Mucosa of descending colon (tissue), 3 donors: ENCODE data around the gene ARHGAP10. TPM values are rescaled to one million over a fixed set of nuclear protein-coding genes. Genes with fewer than 3 reads are reported as not detected.

ENCODE experiments used
- ATAC-seq: fragments of 200-7000 bp; cut with Tn5 transposase; one replicate; pipeline ENCODE4 v1.9.1; 2020; ENCODE audit warnings: mild to moderate bottlenecking, moderate library complexity
- DNase-seq, 3 donors: peaks; one replicate each; pipeline ENCODE4 v3.0.0-alpha.2; 2020
- H3K36me3 ChIP-seq: fragments of 200-600 bp; one replicate; pipeline ENCODE4 v1.8.0; 2021; ENCODE audit warnings: low read depth, mild to moderate bottlenecking
- H3K4me1 ChIP-seq: fragments of 200-600 bp; one replicate; pipeline ENCODE4 v1.8.0; 2021; ENCODE audit warnings: low read depth, mild to moderate bottlenecking
- H3K4me3 ChIP-seq: fragments of 200-600 bp; one replicate; pipeline ENCODE4 v1.8.0; 2021; ENCODE audit warnings: mild to moderate bottlenecking
- H3K9me3 ChIP-seq: fragments of 200-600 bp; one replicate; pipeline ENCODE4 v1.8.0; 2021; ENCODE audit warnings: mild to moderate bottlenecking
- CTCF ChIP-seq: fragments of 200-600 bp; IDR thresholded peaks from one replicate; pipeline ENCODE4 v1.8.0; 2022; ENCODE audit warnings: antibody characterized with exemption, mild to moderate bottlenecking
- intact Hi-C, 2 donors: fragments of 100-400 bp; cut with DNase I in 1 of 2; cut with micrococcal nuclease in 1 of 2; formaldehyde crosslinking; loops; one replicate each; pipeline versions ENCODE4 v1.11.0 to v1.11.1; 2022; cut with DNase I, micrococcal nuclease
- total RNA-seq, 3 donors: library from RNA; stranded (reverse); fragmentation: NEBNext Ultra II Directional in 2 of 3; extraction: Animal tissue kit (Norgen Biotek cat#: 25700) in 2 of 3; gene quantifications; one replicate each; pipeline versions ENCODE4 v1.2.1 to v1.2.4, GENCODE V29; 2021 to 2023
- donor health status: DM: no; HTN: no; CAD: no; lungs with moderate emphysema.
- donor health status: DM: no; HTN: no; CAD: no.
- donor health status: DM: no; HTN: yes; CAD: no.

The ARHGAP10 gene
- total RNA-seq, 3 donors from 2014 or later, result 3.0 to 66.6 (median 8.1) TPM

- no peak overlapping the region for H3K4me3 ChIP-seq
- H3K36me3 ChIP-seq, result no peaks in the 10 kb centered on the region
- no peaks in the 10 kb centered on the region for H3K9me3 ChIP-seq
- TF ChIP-seq CTCF, result no peak
- ATAC-seq (peak; percentile 81), DNase-seq (peak in 1 of 3 donors; percentile 42)
- intact Hi-C loops, result no loop called here
- H3K4me1 ChIP-seq, result no peaks in the 10 kb centered on the region
Observed at GRCh38 chr4:147843162-147843561, 111.3 kb downstream of the ARHGAP10 start.

- Histone ChIP-seq H3K9me3 (no peaks in the 10 kb centered on the region), H3K4me1 (no peaks in the 10 kb centered on the region), H3K36me3 (no peaks in the 10 kb centered on the region), H3K4me3 (no peak overlapping the region)
- no peak for TF ChIP-seq CTCF
- intact Hi-C loops, result no loop called here
- no peak for ATAC-seq
- DNase-seq, result no peak
Observed at GRCh38 chr4:147844781-147845180, 112.9 kb downstream of the ARHGAP10 start.

GRCh38 chr4:147846318-147847155 is 114.6 kb downstream of the ARHGAP10 start:
- no peak for TF ChIP-seq CTCF
- Histone ChIP-seq H3K36me3 (no peaks in the 10 kb centered on the region), H3K4me3 (no peak overlapping the region), H3K9me3 (no peaks in the 10 kb centered on the region), H3K4me1 (no peaks in the 10 kb centered on the region)
- intact Hi-C loops, result no loop called here
- DNase-seq (no peak), ATAC-seq (no peak)

- TF ChIP-seq CTCF, result no peak
- intact Hi-C loops, result no loop called here
- Histone ChIP-seq H3K36me3 (no peaks in the 10 kb centered on the region), H3K4me1 (no peaks in the 10 kb centered on the region), H3K4me3 (no peak overlapping the region), H3K9me3 (no peaks in the 10 kb centered on the region)
- no peak for DNase-seq
- ATAC-seq, result no peak
Observed at GRCh38 chr4:147847751-147848590, 116.1 kb downstream of the ARHGAP10 start.

- no peak for ATAC-seq
- Histone ChIP-seq H3K4me1 (no peaks in the 10 kb centered on the region), H3K4me3 (no peak overlapping the region), H3K9me3 (no peaks in the 10 kb centered on the region), H3K36me3 (no peaks in the 10 kb centered on the region)
- intact Hi-C loops, result no loop called here
- no peak for TF ChIP-seq CTCF
- no peak for DNase-seq
Observed at GRCh38 chr4:147848634-147849033, 116.7 kb downstream of the ARHGAP10 start.
